ENCODE results near the gene SERTAD1.

DNA sequence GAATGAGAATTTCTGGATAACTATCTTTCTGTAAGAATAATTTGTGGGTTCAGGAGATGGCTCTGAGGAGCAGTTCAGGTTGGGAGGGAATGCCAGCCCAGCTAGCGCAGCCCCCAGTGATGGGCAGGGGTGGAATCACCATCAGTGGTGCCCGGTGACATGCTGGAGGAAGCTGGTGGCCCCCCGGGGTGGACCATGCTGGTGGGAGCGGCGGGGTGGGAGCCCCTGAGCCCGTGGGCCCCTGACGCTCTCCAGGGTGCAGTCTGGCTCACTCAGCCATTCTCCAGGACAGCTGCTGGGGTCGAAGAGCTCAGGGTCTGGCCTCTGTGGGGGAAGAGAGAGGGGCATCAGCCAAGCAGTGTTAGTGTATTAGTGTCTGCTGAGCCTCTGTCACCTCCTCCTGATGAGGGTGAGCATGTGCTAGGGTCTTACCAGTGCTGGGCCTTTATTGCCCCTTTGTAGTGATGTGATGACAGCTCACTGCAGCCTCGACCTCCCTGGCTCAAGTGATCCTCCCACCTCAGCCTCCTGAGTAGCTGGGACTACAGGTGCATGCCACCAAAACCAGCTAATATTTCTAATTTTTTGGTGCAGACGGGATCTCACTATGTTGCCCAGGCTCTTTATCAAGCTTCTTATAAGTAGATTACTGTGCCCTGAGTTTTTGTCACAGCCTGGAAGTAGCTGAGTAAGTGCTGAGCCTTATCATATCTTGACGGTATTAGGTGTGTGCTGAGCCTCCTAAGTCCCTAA, 46.2 kb downstream of the SERTAD1 start:
- TF ChIP-seq POLR2A (IDR thresholded peaks at IDR 0.05) = no peak
- TF ChIP-seq, protein P1, sequence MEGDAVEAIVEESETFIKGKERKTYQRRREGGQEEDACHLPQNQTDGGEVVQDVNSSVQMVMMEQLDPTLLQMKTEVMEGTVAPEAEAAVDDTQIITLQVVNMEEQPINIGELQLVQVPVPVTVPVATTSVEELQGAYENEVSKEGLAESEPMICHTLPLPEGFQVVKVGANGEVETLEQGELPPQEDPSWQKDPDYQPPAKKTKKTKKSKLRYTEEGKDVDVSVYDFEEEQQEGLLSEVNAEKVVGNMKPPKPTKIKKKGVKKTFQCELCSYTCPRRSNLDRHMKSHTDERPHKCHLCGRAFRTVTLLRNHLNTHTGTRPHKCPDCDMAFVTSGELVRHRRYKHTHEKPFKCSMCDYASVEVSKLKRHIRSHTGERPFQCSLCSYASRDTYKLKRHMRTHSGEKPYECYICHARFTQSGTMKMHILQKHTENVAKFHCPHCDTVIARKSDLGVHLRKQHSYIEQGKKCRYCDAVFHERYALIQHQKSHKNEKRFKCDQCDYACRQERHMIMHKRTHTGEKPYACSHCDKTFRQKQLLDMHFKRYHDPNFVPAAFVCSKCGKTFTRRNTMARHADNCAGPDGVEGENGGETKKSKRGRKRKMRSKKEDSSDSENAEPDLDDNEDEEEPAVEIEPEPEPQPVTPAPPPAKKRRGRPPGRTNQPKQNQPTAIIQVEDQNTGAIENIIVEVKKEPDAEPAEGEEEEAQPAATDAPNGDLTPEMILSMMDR (IDR thresholded peaks at IDR 0.05) = no peak
